HepG2 (cell line): ENCODE results near the gene NOG.

ENCODE experiments used
- ARID3A ChIP-seq: IDR thresholded peaks from 2 replicates; pipeline ENCODE4 v1.6.1; 2012; ENCODE audit warnings: low read depth, low read length, improper control_type of control experiment
- CEBPB ChIP-seq: IDR thresholded peaks from 2 replicates; pipeline ENCODE4 v1.6.1; 2011; ENCODE audit warnings: low read depth, low read length, improper control_type of control experiment, borderline replicate concordance
- FOSL1 ChIP-seq: sonication (generic); formaldehyde crosslinking; IDR thresholded peaks from 2 replicates; pipeline ENCODE4 v1.9.0; 2021; ENCODE audit warnings: missing genetic modification reagents, borderline replicate concordance
- MLX ChIP-seq: IDR thresholded peaks from 2 replicates; pipeline ENCODE4 v1.6.1; 2016
- NFIC ChIP-seq: IDR thresholded peaks from 2 replicates; pipeline ENCODE4 v1.6.1; 2012; ENCODE audit warnings: mild to moderate bottlenecking, low read length, inconsistent platforms
- REXO4 ChIP-seq: sonication (generic); formaldehyde crosslinking; IDR thresholded peaks from 2 replicates; pipeline ENCODE4 v1.8.0; 2022; ENCODE audit warnings: missing genetic modification reagents, mild to moderate bottlenecking, borderline replicate concordance
- SMARCC2 ChIP-seq: fragments of 450-650 bp; IDR thresholded peaks from 2 replicates; pipeline ENCODE4 v1.6.1; 2017; ENCODE audit warnings: antibody characterized with exemption, mild to moderate bottlenecking
- ZBTB46 ChIP-seq: sonication (generic); formaldehyde crosslinking; IDR thresholded peaks from 2 replicates; pipeline ENCODE4 v1.4.0; 2020; ENCODE audit warnings: mild to moderate bottlenecking, missing genetic modification reagents, borderline replicate concordance
- ZNF781 ChIP-seq: sonication (generic); formaldehyde crosslinking; IDR thresholded peaks from 2 replicates; pipeline ENCODE4 v1.5.1; 2020; ENCODE audit warnings: borderline replicate concordance, mild to moderate bottlenecking, missing genetic modification reagents; ENCODE audit errors: not compliant biosample characterization
- TF ChIP-seq, protein P1 (sequence below): sonication (generic); formaldehyde crosslinking; IDR thresholded peaks from 2 replicates; pipeline ENCODE4 v1.5.0; 2020; ENCODE audit warnings: mild to moderate bottlenecking, missing genetic modification reagents, moderate library complexity
- TF ChIP-seq, protein P2 (sequence below), 2 experiments: IDR thresholded peaks; 2 replicates each; pipeline ENCODE4 v1.6.1; 2011 to 2012; ENCODE audit warnings: low read length in 2 of 2, borderline replicate concordance in 1 of 2, low read depth in 1 of 2, mild to moderate bottlenecking in 1 of 2, moderate library complexity in 1 of 2

DNA sequence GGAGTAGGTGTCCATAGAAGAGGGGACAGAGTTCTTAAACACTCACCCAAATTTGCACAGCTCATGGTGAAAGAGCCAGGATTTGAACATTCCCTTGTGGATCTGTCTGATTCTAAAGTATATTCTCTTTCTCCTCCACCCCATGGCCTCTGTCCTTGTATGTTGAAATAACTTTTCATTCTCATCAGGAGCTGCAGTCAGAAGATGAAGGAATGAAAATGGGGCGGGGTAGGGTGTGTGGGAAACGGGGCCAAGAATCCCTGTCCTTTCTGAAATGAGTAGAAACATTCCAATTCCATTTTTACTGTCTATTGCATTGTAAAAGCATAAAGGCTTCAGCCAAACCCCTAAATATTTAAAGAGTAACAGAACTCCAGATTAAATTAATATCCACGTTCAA, 42.8 kb downstream of the NOG start:
- TF ChIP-seq, protein P1, sequence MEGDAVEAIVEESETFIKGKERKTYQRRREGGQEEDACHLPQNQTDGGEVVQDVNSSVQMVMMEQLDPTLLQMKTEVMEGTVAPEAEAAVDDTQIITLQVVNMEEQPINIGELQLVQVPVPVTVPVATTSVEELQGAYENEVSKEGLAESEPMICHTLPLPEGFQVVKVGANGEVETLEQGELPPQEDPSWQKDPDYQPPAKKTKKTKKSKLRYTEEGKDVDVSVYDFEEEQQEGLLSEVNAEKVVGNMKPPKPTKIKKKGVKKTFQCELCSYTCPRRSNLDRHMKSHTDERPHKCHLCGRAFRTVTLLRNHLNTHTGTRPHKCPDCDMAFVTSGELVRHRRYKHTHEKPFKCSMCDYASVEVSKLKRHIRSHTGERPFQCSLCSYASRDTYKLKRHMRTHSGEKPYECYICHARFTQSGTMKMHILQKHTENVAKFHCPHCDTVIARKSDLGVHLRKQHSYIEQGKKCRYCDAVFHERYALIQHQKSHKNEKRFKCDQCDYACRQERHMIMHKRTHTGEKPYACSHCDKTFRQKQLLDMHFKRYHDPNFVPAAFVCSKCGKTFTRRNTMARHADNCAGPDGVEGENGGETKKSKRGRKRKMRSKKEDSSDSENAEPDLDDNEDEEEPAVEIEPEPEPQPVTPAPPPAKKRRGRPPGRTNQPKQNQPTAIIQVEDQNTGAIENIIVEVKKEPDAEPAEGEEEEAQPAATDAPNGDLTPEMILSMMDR (CRISPR knock-in tag): no peak
- TF ChIP-seq NFIC (no peak), ZNF781 (CRISPR knock-in tag) (no peak), SMARCC2 (no peak), REXO4 (CRISPR knock-in tag) (no peak), MLX (no peak), ZBTB46 (no peak), ARID3A (no peak), FOSL1 (CRISPR knock-in tag) (no peak), CEBPB (no peak)
- TF ChIP-seq, protein P2, sequence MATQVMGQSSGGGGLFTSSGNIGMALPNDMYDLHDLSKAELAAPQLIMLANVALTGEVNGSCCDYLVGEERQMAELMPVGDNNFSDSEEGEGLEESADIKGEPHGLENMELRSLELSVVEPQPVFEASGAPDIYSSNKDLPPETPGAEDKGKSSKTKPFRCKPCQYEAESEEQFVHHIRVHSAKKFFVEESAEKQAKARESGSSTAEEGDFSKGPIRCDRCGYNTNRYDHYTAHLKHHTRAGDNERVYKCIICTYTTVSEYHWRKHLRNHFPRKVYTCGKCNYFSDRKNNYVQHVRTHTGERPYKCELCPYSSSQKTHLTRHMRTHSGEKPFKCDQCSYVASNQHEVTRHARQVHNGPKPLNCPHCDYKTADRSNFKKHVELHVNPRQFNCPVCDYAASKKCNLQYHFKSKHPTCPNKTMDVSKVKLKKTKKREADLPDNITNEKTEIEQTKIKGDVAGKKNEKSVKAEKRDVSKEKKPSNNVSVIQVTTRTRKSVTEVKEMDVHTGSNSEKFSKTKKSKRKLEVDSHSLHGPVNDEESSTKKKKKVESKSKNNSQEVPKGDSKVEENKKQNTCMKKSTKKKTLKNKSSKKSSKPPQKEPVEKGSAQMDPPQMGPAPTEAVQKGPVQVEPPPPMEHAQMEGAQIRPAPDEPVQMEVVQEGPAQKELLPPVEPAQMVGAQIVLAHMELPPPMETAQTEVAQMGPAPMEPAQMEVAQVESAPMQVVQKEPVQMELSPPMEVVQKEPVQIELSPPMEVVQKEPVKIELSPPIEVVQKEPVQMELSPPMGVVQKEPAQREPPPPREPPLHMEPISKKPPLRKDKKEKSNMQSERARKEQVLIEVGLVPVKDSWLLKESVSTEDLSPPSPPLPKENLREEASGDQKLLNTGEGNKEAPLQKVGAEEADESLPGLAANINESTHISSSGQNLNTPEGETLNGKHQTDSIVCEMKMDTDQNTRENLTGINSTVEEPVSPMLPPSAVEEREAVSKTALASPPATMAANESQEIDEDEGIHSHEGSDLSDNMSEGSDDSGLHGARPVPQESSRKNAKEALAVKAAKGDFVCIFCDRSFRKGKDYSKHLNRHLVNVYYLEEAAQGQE (IDR thresholded peaks at IDR 0.05; ENCODE audit: borderline replicate concordance in 1 of 2, low read depth in 1 of 2, low read length in 2 of 2): no peak
